A549 (cell line): ENCODE data around the gene TBX15. TPM values are rescaled to one million over a fixed set of nuclear protein-coding genes. Genes with fewer than 3 reads are reported as not detected.

ENCODE experiments used
- ATAC-seq, 2 experiments: fragments of 200-7000 bp in 1 of 2; fragments of >200 bp in 1 of 2; cut with Nextera tagmentation in 1 of 2; cut with Tn5 transposase in 1 of 2; 3 replicates each; pipeline versions ENCODE4 v1.8.0 to v1.9.1; 2018 to 2020; ENCODE audit warnings: mild to moderate bottlenecking in 1 of 2, moderate library complexity in 1 of 2
- CTCF ChIA-PET: fragments of 300-600 bp; sonication (Branson Sonifier 250); formaldehyde crosslinking; extraction: SDS; loops from one replicate; lab custom pipeline; 2021; ENCODE audit warnings: antibody characterized with exemption, inconsistent platforms; lab: Yijun Ruan, JAX
- POLR2A ChIA-PET: fragments of 350-600 bp; formaldehyde crosslinking; extraction: SDS; loops from one replicate; lab custom pipeline; 2021; ENCODE audit warnings: antibody characterized with exemption, inconsistent platforms; lab: Yijun Ruan, JAX
- DNase-seq, 2 experiments: peaks; one replicate each; pipeline versions ENCODE4 v3.0.0 to v3.0.0-alpha.2; 2011 to 2016; ENCODE audit warnings: low read depth in 1 of 2, low spot score in 1 of 2
- FAIRE-seq: peaks from 2 replicates; lab custom pipeline; 2011; peaks lifted over from hg19 to GRCh38; lab: Jason Lieb, UNC
- H3K27ac ChIP-seq, 2 experiments: fragments of >200 bp; sonication (Bioruptor Twin); formaldehyde crosslinking; 3 replicates each; pipeline ENCODE4 v1.5.1; 2016 to 2017
- H3K4me1 ChIP-seq: fragments of >200 bp; sonication (Bioruptor Twin); formaldehyde crosslinking; 3 replicates; pipeline ENCODE4 v1.6.1; 2016
- H3K4me2 ChIP-seq: fragments of >200 bp; sonication (Bioruptor Twin); formaldehyde crosslinking; 3 replicates; pipeline ENCODE4 v1.6.1; 2016
- H3K4me3 ChIP-seq: fragments of >200 bp; sonication (Bioruptor Twin); formaldehyde crosslinking; 3 replicates; pipeline ENCODE4 v1.5.1; 2016
- H3K9me3 ChIP-seq: fragments of >200 bp; sonication (Bioruptor Twin); formaldehyde crosslinking; 3 replicates; pipeline ENCODE4 v1.6.1; 2016
- CBX2 ChIP-seq: fragments of 200-600 bp; sonication (generic); IDR thresholded peaks from 2 replicates; pipeline ENCODE4 v1.6.1; 2016; ENCODE audit warnings: low read depth, mild to moderate bottlenecking, borderline replicate concordance
- CBX8 ChIP-seq: fragments of 200-600 bp; sonication (generic); IDR thresholded peaks from 2 replicates; pipeline ENCODE4 v1.6.1; 2016
- CEBPB ChIP-seq, 2 experiments: fragments of >200 bp in 1 of 2; sonication (Bioruptor Twin) in 1 of 2; formaldehyde crosslinking in 1 of 2; IDR thresholded peaks; 2 replicates each; pipeline ENCODE4 v1.6.1; 2012 to 2016
- CTCF ChIP-seq: fragments of >200 bp; sonication (Bioruptor Twin); formaldehyde crosslinking; IDR thresholded peaks from 3 replicates; pipeline ENCODE4 v1.5.1; 2016
- EHF ChIP-seq: fragments of 250-450 bp; sonication (Bioruptor Pico); IDR thresholded peaks from 2 replicates; pipeline ENCODE4 v1.5.0; 2020; ENCODE audit warnings: mild to moderate bottlenecking
- EHMT2 ChIP-seq: fragments of 200-600 bp; sonication (generic); IDR thresholded peaks from 2 replicates; pipeline ENCODE4 v1.6.1; 2016; ENCODE audit warnings: antibody characterized with exemption, low read depth, mild to moderate bottlenecking, moderate library complexity
- HDAC2 ChIP-seq: fragments of 200-600 bp; sonication (generic); IDR thresholded peaks from 2 replicates; pipeline ENCODE4 v1.6.1; 2016
- HES2 ChIP-seq: fragments of >200 bp; sonication (Bioruptor Twin); formaldehyde crosslinking; IDR thresholded peaks from 2 replicates; pipeline ENCODE4 v1.6.1; 2016
- HMGXB4 ChIP-seq: fragments of 250-450 bp; sonication (Bioruptor Pico); IDR thresholded peaks from 2 replicates; pipeline ENCODE4 v1.5.0; 2021; ENCODE audit warnings: mild to moderate bottlenecking, moderate library complexity, borderline replicate concordance
- HOXA7 ChIP-seq: fragments of 250-450 bp; sonication (Bioruptor Pico); IDR thresholded peaks from 2 replicates; pipeline ENCODE4 v1.5.0; 2020; ENCODE audit warnings: mild to moderate bottlenecking, moderate library complexity
- HOXB13 ChIP-seq: fragments of 250-450 bp; sonication (Bioruptor Pico); IDR thresholded peaks from 2 replicates; pipeline ENCODE4 v1.5.0; 2020; ENCODE audit warnings: low read depth, mild to moderate bottlenecking, moderate library complexity
- JUNB ChIP-seq: fragments of >200 bp; sonication (Bioruptor Twin); formaldehyde crosslinking; IDR thresholded peaks from 2 replicates; pipeline ENCODE4 v1.6.1; 2016
- MAX ChIP-seq: IDR thresholded peaks from 2 replicates; pipeline ENCODE4 v1.6.1; 2012
- MAZ ChIP-seq: fragments of 150-350 bp; IDR thresholded peaks from 2 replicates; pipeline ENCODE4 v1.6.1; 2014; ENCODE audit warnings: antibody characterized with exemption, low read depth, low read length, borderline replicate concordance
- NFE2L2 ChIP-seq: fragments of 150-350 bp; conservative IDR thresholded peaks from 2 replicates; pipeline ENCODE4 v1.6.1; 2014; ENCODE audit warnings: low read length
- NR3C1 ChIP-seq: fragments of >200 bp; sonication (Bioruptor Twin); formaldehyde crosslinking; IDR thresholded peaks from 3 replicates; pipeline ENCODE4 v1.6.1; 2017
- RAD21 ChIP-seq, 2 experiments: fragments of >200 bp in 1 of 2; sonication (Bioruptor Twin) in 1 of 2; formaldehyde crosslinking in 1 of 2; IDR thresholded peaks in 1 of 2; conservative IDR thresholded peaks in 1 of 2; 2 replicates in 1 of 2; 3 replicates in 1 of 2; pipeline ENCODE4 v1.6.1; 2012 to 2018; ENCODE audit warnings: inconsistent platforms in 1 of 2
- RARB ChIP-seq: fragments of 250-450 bp; sonication (Bioruptor Pico); IDR thresholded peaks from 2 replicates; pipeline ENCODE4 v1.8.0; 2021; ENCODE audit warnings: mild to moderate bottlenecking, moderate library complexity
- RNF2 ChIP-seq: fragments of 200-600 bp; sonication (generic); IDR thresholded peaks from 2 replicates; pipeline ENCODE4 v1.6.1; 2016; ENCODE audit warnings: low read depth, mild to moderate bottlenecking, antibody characterized with exemption, moderate library complexity, borderline replicate concordance
- SMC3 ChIP-seq: fragments of >200 bp; sonication (Bioruptor Twin); formaldehyde crosslinking; IDR thresholded peaks from 3 replicates; pipeline ENCODE4 v1.6.1; 2018; ENCODE audit warnings: inconsistent platforms
- TFCP2L1 ChIP-seq: fragments of 250-450 bp; sonication (Bioruptor Pico); IDR thresholded peaks from 2 replicates; pipeline ENCODE4 v1.5.0; 2021; ENCODE audit warnings: mild to moderate bottlenecking
- TP53 ChIP-seq: fragments of 250-450 bp; sonication (Bioruptor Pico); IDR thresholded peaks from 2 replicates; pipeline ENCODE4 v1.5.0; 2021; ENCODE audit warnings: mild to moderate bottlenecking, moderate library complexity
- ZC3H11A ChIP-seq: fragments of 450-650 bp; IDR thresholded peaks from 2 replicates; pipeline ENCODE4 v1.6.1; 2014; ENCODE audit warnings: antibody characterized with exemption, mild to moderate bottlenecking
- ZFP36 ChIP-seq: fragments of 450-650 bp; IDR thresholded peaks from 2 replicates; pipeline ENCODE4 v1.6.1; 2014; ENCODE audit warnings: borderline replicate concordance; ENCODE audit not compliant: partially characterized antibody
- WGBS: methylation state at CpG from one replicate; pipeline ENCODE4 v1.1.6; 2017; ENCODE audit errors: missing lambda C conversion rate; 5-methylcytosine and 5-hydroxymethylcytosine counted together
- polyA plus RNA-seq, 4 experiments: library from polyadenylated mRNA; depleted of rRNA in 3 of 4; stranded (reverse); fragments of >200 nt; fragmentation: RNase III in 1 of 4; extraction: RNeasy Plus Mini Kit Qiagen cat#74134 plus additional on column Dnase treatment in 1 of 4; gene quantifications; 2 replicates in 3 of 4; 3 replicates in 1 of 4; pipeline ENCODE4 v1.2.3, GENCODE V29; 2011 to 2017
- TF ChIP-seq, protein P1 (sequence below): fragments of 250-450 bp; sonication (Bioruptor Pico); IDR thresholded peaks from 2 replicates; pipeline ENCODE4 v1.5.0; 2020; ENCODE audit warnings: low read depth, mild to moderate bottlenecking, moderate library complexity
- TF ChIP-seq, protein P2 (sequence below): fragments of 150-350 bp; IDR thresholded peaks from 2 replicates; pipeline ENCODE4 v1.6.1; 2014; ENCODE audit warnings: low read depth, mild to moderate bottlenecking, low read length

The TBX15 gene
- polyA plus RNA-seq, 2 of the 4 experiments (the other 2 are of a cell fraction) = 0.04 TPM; not detected in 1

DNA sequence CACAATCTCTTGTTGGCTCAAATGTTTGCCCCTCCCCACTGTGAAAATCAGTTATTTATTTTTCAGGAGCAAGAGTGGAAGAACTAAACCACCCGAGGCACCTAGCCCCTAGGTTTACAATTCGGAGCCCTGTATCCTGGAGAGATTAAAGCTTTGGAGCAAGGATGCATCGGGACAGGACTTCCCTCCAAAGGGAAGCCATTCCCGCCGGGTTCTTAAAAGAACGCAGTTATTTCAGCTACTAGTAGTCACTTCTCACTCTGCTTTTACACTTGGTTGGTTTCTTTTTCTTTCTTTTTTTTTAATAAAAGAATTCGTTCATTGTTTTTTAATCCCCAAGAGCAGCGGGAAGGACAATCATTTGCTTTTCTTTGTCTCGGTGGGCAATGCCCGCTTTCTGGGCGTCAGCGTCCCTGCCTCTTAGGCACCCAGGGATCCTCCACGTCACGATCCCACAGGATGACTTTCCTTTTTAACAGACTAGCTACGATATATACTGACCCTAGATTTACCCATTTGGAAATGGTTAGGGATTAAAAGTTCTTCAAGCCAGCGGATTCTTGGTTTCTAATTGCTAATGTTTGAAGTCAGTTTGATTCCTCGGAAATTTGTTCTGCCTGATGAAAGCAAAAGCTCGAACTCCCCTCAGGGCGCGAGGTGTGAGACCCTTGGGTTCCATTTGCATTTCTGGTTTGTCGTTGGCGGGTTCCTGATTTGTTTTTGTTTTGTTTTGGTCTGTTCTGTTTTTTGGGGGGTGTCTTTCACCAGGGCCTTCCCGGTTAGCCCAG is 9.0 kb downstream of the TBX15 start:
- ATAC-seq = no peak
- no peak overlapping the region for H3K27ac ChIP-seq
- CTCF ChIA-PET = interaction anchor here (0.9 kb wide), 1 partner anchor 11 kb away, joined by 4 read pairs; no protein-coding TSS in a partner anchor
- no peak overlapping the region for H3K4me2 ChIP-seq
- WGBS = 67% methylated on average over 23 of the region's 23 CpGs
- TF ChIP-seq HOXB13 (CRISPR knock-in tag) = no peak
- TF ChIP-seq CTCF = no peak
- TF ChIP-seq EHMT2 = no peak
- TF ChIP-seq RNF2 = no peak
- TF ChIP-seq, protein P1, sequence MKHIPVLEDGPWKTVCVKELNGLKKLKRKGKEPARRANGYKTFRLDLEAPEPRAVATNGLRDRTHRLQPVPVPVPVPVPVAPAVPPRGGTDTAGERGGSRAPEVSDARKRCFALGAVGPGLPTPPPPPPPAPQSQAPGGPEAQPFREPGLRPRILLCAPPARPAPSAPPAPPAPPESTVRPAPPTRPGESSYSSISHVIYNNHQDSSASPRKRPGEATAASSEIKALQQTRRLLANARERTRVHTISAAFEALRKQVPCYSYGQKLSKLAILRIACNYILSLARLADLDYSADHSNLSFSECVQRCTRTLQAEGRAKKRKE (CRISPR knock-in tag) = no peak
- TF ChIP-seq RARB (CRISPR knock-in tag) = no peak
- TF ChIP-seq HES2 = no peak
- TF ChIP-seq TFCP2L1 = no peak
- no peak for TF ChIP-seq NFE2L2
- no peak for TF ChIP-seq RAD21 (conservative IDR thresholded peaks at IDR 0.05 in 1 of 2, IDR thresholded peaks at IDR 0.05 in 1 of 2)
- no peak for TF ChIP-seq SMC3
- no peak for TF ChIP-seq HOXA7
- no peak for TF ChIP-seq MAX
- TF ChIP-seq CBX8 = no peak
- TF ChIP-seq ZC3H11A = no peak
- no peak for TF ChIP-seq TP53 (CRISPR knock-in tag)
- TF ChIP-seq EHF (CRISPR knock-in tag) = no peak
- TF ChIP-seq, all 56 proteins: peak for 0
- FAIRE-seq (no peak), DNase-seq (no peak)
- H3K9me3 ChIP-seq = no peaks in the 10 kb centered on the region
- no peak overlapping the region for H3K4me3 ChIP-seq
- POLR2A ChIA-PET = no interaction called here
- no peaks in the 10 kb centered on the region for H3K4me1 ChIP-seq

- H3K4me3 ChIP-seq = no peak overlapping the region
- FAIRE-seq (no peak), DNase-seq (no peak), ATAC-seq (no peak)
- ChIA-PET CTCF (no interaction called here), POLR2A (no interaction called here)
- no peak overlapping the region for H3K4me2 ChIP-seq
- H3K27ac ChIP-seq = no peak overlapping the region
- TF ChIP-seq EHMT2 = no peak
- no peak for TF ChIP-seq HOXA7
- no peak for TF ChIP-seq CBX2
- no peak for TF ChIP-seq NFE2L2
- TF ChIP-seq JUNB = no peak
- TF ChIP-seq HES2 = no peak
- TF ChIP-seq RNF2 = no peak
- TF ChIP-seq, protein P1 (CRISPR knock-in tag) = no peak
- no peak for TF ChIP-seq CEBPB (IDR thresholded peaks at IDR 0.05)
- TF ChIP-seq MAZ = no peak
- TF ChIP-seq HMGXB4 (CRISPR knock-in tag) = no peak
- TF ChIP-seq MAX = no peak
- TF ChIP-seq HDAC2 = no peak
- TF ChIP-seq, protein P2, sequence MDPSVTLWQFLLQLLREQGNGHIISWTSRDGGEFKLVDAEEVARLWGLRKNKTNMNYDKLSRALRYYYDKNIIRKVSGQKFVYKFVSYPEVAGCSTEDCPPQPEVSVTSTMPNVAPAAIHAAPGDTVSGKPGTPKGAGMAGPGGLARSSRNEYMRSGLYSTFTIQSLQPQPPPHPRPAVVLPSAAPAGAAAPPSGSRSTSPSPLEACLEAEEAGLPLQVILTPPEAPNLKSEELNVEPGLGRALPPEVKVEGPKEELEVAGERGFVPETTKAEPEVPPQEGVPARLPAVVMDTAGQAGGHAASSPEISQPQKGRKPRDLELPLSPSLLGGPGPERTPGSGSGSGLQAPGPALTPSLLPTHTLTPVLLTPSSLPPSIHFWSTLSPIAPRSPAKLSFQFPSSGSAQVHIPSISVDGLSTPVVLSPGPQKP = no peak
- no peak for TF ChIP-seq ZFP36
- no peak for TF ChIP-seq NR3C1
- H3K9me3 ChIP-seq = no peaks in the 10 kb centered on the region
- 14% methylated on average over 2 of the region's 2 CpGs for WGBS
- H3K4me1 ChIP-seq = no peaks in the 10 kb centered on the region
Observed at GRCh38 chr1:118977600-118977999, 10.5 kb downstream of the TBX15 start.
